Esophagus squamous epithelium (tissue), 4 donors: Measurements from ENCODE around the gene MYOCOS.

Source experiments
- CTCF ChIP-seq, 6 experiments: fragments of 450-650 bp in 4 of 6; fragments of 200-600 bp in 2 of 6; sonication (generic) in 2 of 6; IDR thresholded peaks; one replicate each; pipeline ENCODE4 v1.5.1; 2016 to 2019; ENCODE audit warnings: antibody characterized with exemption in 6 of 6, mild to moderate bottlenecking in 4 of 6, moderate library complexity in 4 of 6
- POLR2A ChIP-seq, 4 donors: fragments of 450-650 bp; IDR thresholded peaks; one replicate each; pipeline ENCODE4 v1.6.1; 2017; ENCODE audit warnings: antibody characterized with exemption in 4 of 4, mild to moderate bottlenecking in 4 of 4, moderate library complexity in 3 of 4

GRCh38 chr1:171663854-171664575 is 42.0 kb downstream of the MYOCOS start:
- TF ChIP-seq CTCF (IDR thresholded peaks at IDR 0.05) (no peak), POLR2A (IDR thresholded peaks at IDR 0.05) (no peak)
